Lower leg skin (tissue), 3 donors: ENCODE measurements around the gene ST6GAL1.

Source experiments
- CTCF ChIP-seq, 3 donors: fragments of 450-650 bp; IDR thresholded peaks; one replicate each; pipeline ENCODE4 v1.5.1; 2016; ENCODE audit warnings: antibody characterized with exemption in 3 of 3, mild to moderate bottlenecking in 3 of 3, moderate library complexity in 2 of 3
- POLR2A ChIP-seq, 2 donors: fragments of 450-650 bp; IDR thresholded peaks; one replicate each; pipeline ENCODE4 v1.6.1; 2016 to 2017; ENCODE audit warnings: antibody characterized with exemption in 2 of 2, mild to moderate bottlenecking in 1 of 2, moderate library complexity in 1 of 2

- TF ChIP-seq CTCF (IDR thresholded peaks at IDR 0.05) (no peak), POLR2A (IDR thresholded peaks at IDR 0.05) (no peak)
Measured at GRCh38 chr3:186969607-186970006, 39.3 kb downstream of the ST6GAL1 start.
